Skeletal muscle cell (primary cell): ENCODE measurements around the gene RPL41.
"Not testable (repeated sequence)": the region's sequence is repeated elsewhere in the genome, so short reads cannot be mapped to it uniquely, and the experiment has no call there.

Experiments
- DNase-seq: peaks from one replicate; pipeline ENCODE4 v3.0.0-alpha.2; 2010; ENCODE audit warnings: low read depth
- H3K4me3 ChIP-seq: 2 replicates; pipeline ENCODE4 v1.5.1; 2011; ENCODE audit warnings: low read depth, mild to moderate bottlenecking, control low read depth, low read length, moderate library complexity

Gene RPL41

DNA sequence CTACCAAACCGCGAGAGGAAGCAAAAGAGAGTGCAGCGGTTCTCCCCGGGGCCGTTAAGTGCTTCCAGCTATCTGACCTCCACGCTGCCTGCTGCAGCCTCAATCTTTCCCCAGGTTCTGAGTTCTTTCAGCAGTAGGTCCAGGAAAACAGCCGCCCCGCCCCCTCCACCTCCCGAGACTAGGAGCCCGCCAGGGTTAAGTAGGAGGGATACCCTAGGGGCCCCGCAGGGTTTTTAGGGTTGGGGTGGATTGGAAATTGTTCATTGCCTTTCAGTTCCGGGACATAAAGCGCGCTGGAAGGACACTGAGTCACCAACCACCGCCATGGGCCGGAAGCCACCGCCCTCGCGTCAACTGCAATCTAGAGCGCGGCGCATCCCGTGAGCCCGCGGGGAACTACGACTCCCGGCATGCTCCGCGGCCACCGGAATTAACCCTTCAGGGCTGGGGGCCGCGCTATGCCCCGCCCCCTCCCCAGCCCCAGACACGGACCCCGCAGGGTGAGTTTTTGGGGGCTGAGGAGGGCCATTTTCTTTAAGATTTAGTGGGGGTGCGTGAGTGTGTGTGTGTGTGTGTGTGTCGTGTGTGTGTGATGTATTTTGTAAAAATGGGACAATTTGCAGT is 35.8 kb downstream of the RPL41 start, which contains the start of gene MYL6B:
Gene MYL6B, plus strand, starts transcription at position 456 of the 624 bp plus-strand sequence. CDS start 1,332 bp downstream, outside the sequence.
- peak; percentile 66 for DNase-seq
- peak within 1 kb of the TSS; percentile 61 for H3K4me3 ChIP-seq

DNA sequence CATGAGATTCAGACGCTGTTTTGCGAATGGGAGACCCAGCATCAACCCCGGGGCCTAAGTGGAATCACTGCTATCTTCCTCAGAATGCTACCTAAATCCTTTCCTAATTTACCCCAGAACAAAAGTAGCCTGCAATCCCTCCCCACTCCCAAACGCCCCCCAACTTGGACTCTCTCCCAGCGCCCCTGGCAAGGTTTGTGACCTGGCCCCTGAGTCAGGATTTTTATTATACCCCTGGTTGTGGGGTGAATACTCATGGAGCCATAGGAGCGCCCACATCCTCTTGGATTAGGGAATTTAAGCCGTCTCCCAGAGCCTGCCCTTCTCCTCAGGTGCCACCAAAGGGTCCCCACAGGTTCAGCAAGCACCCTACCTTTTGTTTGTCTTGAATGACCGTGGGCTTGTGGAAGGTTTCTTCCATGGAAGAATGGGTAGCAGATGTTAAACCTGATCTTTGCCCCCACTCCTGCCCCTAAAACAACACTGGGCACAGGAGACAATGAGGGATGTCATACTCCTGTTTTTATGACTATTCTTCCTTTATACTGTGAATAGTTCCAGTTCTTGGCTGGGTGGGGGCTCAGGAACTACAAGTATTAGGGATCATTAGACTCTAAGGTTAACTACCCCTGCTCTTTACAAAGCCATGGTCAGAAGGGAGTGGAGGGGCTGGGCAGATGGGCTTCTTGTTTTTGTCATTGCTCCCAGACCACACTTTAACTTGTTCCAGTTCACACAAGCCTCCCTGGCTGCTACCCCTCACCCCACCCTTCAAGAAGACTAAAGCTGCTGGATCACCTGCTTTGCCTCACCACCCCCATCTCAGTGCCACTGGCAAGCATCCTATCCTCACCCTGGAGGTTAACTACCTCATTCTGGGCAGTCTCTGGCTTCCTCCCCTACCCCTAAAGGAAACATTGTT is 36.6 kb downstream of the RPL41 start:
- DNase-seq = no peak
- peak overlapping the region; percentile 61 for H3K4me3 ChIP-seq

DNA sequence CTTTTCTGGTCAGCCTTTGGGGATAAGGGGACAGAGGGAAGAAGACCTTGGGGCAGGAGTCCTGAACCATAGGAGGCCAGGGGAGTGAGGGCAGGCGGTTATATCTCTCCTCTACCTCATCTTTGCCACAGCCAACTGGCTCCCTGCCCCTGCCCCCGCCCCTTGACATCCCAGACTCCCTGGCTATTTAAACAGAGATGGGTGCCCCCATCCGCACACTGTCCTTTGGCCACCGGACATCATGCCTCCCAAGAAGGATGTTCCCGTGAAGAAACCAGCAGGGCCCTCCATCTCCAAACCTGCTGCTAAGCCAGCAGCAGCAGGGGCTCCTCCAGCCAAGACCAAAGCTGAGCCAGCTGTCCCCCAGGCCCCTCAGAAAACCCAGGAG is 37.2 kb downstream of the RPL41 start:
- peak overlapping the region; percentile 61 for H3K4me3 ChIP-seq

DNA sequence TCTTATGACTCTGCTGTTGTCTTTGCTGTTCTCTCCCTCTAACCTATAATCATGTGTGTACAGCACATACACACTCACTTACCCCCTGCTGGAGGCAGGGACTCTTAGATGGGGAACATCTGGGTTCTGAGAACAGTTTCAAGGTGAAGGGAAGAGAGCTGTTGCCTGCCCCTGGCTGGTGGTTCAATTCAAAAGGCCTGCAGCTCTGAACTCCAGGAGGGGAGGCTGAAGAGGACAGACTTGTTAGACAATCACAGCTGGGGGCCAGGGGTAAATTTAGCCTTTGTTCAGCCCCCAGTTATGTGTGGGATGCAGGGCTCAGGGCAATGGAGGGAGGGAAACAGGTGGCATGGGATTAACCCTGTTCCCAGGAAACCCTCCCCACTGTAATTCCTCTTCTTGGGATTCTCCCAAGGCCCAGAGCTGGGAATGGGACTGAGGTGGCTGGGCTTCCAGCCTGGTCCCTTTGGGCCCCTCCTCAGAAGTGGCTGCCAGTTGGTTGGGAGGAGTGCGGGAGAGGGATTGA is 37.9 kb downstream of the RPL41 start:
- DNase-seq = peak; percentile 16
- H3K4me3 ChIP-seq = no peak overlapping the region

More for the DNA sequence above, 37.2 kb downstream of the RPL41 start:
- no peak for DNase-seq

DNA sequence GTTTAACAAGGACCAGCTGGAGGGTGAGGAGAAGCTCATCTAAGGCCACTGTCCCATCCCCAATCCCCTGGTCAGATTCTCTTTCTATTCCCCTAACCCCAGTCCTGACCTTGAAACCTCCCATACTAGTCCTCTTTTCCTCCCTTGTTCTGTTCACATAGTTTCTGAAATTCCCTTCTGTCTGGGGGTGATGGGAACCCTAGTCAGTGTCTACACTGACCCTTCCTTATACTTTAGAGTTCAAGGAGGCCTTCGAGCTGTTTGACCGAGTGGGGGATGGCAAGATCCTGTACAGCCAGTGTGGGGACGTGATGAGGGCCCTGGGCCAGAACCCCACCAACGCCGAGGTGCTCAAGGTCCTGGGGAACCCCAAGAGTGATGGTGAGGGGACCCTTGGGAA is 38.4 kb downstream of the RPL41 start:
- no peak for DNase-seq
- H3K4me3 ChIP-seq = no peak overlapping the region

DNA sequence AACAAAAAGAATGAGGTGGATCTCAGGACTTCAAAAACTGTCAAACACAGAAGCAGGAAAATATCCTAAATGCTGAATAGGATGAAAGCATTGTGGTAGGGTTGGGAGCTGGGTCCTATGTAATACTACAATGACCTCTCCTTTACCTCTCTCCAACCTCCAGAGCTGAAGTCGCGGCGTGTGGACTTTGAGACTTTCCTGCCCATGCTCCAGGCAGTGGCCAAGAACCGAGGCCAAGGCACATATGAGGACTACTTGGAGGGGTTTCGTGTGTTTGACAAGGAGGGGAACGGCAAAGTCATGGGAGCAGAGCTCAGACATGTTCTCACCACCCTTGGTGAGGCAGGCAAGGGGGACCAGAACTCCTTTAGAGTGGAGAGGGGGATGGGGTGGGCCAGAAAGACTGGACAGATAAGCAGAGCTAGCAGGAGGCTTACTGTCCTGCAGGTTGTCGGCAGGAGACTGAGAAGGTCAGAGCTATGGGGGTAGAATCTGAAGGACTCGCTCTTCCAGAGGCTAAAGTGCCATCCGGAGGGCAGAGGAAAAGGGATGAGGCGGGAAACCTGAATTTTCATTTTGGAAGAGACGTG is 38.9 kb downstream of the RPL41 start:
- H3K4me3 ChIP-seq = no peak overlapping the region
- no peak for DNase-seq

DNA sequence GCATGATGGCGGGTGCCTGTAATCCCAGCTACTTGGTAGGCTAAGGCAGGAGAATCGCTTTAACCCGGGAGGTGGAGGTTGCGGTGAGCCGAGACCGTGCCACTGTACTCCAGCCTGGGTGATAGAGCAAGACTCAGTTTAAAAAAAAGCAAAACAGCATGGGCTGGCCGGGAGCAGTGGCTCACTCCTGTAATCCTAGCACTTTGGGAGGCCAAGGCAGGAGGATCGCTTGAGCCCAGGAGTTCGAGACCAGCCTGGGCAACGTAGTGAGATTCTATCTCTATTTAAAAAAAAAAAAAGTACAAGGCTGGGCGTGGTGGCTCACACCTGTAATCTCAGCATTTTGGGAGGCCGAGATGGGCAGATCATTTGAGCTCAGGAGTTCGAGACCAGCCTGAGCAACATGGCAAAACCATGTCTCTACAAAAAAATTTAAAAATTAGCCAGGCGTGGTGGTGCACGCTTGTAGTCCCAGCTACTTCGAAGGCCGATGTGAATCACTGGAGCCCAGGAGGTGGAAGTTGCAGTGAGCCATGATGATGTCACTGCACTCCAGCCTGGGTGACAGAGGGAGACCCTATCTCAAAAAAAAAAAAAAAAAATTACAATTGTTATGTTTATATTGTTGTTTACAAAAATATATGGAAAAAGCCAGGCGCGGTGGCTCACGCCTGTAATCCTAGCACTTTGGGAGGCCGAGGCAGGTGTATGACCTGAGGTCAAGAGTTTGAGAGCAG is 40.2 kb downstream of the RPL41 start:
- DNase-seq = not testable (repeated sequence)
- peak overlapping the region; percentile 59 for H3K4me3 ChIP-seq

DNA sequence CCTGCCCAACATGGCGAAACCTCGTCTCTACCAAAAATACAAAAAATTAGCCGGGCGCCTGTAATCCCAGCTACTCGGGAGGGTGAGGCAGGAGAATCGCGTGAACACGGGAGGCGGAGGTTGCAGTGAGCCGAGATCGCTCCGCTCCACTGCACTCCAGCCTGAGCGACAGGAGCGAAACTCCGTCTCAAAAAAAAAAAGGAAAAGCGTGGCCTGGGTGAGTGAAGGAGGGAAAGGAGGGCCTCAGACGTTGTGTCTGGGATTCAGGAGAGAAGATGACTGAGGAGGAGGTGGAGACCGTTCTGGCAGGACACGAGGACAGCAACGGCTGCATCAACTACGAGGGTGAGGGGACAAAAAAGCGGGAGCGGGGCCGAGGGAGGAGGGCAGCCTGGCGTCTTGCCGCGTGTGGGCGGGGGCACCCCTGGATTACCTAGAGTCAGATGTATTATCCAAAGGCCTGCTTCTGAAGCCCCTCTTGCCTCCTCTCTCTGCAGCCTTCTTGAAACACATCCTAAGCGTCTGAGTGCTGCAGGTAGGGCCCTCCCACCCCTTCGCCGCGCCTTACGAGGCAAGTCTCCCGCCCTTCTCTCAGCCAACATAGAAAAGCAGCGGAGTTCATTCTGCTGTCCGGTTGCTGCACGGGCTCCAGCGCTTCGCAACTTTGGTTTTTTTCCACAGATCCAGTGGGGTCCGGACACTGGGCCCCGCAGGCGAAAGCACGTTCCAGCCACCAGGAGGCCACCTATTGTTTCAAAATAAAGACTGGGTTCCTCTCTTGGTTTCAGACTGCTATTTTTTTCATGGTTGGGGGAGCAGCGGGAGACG is 41.0 kb downstream of the RPL41 start:
- DNase-seq = peak; percentile 54

DNA sequence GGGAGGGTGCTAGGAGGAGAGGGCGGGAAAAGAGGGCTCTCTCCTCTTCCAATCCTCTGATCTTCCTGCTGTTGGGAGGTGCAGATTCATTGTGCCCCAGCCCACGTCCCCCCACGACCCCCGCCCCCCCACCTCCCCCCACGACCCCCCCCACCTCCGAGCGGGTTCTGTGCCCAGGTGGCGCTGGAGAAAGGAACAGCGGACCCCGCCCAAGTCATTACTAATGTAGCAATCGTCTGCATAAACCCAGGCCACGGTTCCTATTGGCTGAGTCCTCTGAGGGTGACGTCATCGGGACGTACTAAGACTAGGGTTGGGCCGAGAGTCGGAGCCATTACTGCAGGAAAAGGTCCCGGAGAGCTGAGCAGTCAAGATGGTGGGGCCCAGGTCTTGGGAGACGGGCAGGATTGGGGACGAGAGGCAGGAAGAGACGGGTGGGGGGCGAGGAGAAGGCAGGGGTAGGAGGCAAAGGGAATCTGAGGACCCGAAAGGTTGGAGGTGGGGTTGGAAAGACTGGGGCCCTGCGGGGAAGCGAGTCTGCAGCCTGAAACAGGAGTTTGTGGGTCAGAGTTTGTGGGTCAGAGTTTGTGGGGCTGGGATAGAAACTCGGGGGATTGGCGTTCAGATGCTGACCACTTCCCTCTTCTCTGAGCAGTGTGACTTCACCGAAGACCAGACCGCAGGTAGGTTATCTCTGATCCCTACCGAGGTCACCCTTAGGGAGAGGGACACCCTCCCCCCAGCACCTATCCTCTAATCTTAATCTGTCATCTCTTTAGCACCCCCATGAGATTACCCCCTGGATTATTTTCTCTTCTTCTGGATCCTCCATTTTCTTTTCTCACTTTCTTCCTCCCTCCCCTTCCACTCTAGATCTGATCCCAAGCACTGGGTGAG is 41.8 kb downstream of the RPL41 start, which contains the start of gene MYL6:
Gene MYL6, plus strand, starts transcription at position 331 of the 897 bp plus-strand sequence. Its CDS starts 43 bp downstream, at position 374.
- peak within 1 kb of the TSS; percentile 59 for H3K4me3 ChIP-seq
- peak; percentile 92 for DNase-seq

More for the DNA sequence above, 41.0 kb downstream of the RPL41 start:
- peak overlapping the region; percentile 59 for H3K4me3 ChIP-seq

DNA sequence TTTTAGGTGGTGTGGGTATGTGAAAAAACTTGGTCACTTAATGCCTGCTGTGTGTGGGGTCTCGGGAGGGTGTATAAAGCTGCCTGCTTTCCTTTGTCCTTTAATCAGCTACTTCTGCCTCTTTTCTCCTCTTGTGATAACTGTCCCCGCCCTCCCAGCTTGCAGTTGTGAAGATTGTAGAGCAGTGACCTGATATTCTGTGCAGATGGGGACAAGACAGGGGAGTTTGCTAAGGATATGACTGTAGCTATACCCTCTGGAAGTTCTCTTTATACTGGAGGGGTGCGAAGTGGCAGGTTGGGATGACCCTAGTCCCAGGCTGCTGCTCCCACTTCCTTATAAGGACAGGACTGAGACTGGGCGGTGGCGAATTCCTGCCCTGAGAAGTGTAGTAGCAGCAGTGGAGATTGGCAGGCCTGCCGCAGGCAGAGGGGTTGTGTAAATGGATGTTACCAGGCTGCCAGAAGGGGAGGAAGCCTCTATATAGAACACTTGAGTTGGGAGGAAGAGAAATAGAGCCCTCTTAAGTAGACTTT is 42.6 kb downstream of the RPL41 start:
- DNase-seq = peak; percentile 36
- H3K4me3 ChIP-seq = peak overlapping the region; percentile 59

DNA sequence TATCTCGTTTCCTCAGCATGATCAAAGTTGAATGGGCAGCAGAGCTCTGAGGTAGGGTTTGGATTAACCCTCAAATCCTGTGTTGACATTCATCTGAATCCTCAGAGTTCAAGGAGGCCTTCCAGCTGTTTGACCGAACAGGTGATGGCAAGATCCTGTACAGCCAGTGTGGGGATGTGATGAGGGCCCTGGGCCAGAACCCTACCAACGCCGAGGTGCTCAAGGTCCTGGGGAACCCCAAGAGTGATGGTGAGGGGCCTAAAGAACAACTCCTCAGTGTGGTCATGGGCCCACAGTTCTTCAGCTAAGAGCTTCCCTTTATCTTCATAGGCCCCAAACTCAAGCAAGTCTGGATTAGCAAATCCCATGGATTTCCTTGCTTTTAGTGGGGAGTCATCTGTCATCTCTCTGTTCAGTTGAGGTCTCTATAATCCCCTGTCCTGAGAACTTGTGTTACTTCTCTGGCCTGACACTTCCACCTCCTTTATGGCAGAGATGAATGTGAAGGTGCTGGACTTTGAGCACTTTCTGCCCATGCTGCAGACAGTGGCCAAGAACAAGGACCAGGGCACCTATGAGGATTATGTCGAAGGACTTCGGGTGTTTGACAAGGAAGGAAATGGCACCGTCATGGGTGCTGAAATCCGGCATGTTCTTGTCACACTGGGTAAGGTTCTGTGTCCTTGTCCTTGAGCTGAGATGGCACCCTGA is 43.2 kb downstream of the RPL41 start:
- no peak for DNase-seq

DNA sequence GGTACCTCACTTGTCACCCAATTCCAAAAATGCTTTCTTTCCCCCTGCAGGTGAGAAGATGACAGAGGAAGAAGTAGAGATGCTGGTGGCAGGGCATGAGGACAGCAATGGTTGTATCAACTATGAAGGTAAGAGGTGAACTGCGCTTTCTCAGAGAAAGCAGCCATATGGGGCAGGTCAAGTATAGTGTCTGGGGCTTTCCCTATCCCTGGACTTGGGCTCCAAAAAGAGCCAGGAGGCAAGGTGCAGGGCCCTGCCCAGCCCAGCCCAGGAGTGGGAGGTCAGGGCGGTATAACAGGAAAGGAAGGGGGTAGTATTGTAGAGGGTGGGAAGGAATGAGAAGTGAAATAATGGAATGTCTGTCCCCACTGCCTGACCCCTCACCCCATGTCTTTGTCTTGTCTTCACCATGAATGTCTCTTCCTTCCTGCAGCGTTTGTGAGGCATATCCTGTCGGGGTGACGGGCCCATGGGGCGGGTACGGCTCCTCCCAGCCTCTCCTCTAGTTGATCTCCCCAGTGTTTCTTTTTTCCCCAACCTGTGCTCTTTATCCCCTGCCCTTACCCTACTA is 43.8 kb downstream of the RPL41 start:
- DNase-seq = no peak
- peak overlapping the region; percentile 59 for H3K4me3 ChIP-seq

More for the DNA sequence above, 43.2 kb downstream of the RPL41 start:
- peak overlapping the region; percentile 59 for H3K4me3 ChIP-seq

DNA sequence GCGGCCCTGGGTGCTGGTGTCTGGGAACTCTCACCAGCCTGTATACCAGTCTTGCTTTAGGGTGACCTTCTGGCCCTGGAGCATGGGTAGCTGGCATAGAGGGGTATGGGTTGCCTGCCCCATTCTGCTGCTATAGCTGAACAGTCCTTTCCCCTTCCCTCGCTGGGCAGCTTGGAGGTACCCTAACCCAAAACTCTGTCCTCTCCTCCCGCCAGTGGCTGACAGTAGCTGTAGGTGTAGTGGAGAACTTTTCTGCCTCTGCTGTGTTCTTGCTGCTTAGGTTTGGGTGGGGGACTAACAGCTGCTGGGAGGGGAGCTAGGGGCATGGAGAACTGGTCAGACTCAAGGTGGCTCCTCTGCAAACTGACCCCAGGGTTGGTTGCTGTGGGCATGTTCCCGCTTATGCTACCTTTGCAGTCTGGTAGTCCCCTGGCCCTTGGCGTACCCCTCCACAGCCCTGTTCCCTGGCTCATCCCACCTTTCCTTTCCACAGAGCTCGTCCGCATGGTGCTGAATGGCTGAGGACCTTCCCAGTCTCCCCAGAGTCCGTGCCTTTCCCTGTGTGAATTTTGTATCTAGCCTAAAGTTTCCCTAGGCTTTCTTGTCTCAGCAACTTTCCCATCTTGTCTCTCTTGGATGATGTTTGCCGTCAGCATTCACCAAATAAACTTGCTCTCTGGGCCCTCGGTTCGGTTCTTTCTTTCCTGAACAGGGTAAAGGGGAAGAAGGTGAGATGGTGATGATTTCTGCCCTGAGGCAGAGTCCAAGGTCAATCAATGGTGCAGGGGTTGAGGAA is 44.7 kb downstream of the RPL41 start:
- no peak for DNase-seq
- H3K4me3 ChIP-seq = peak overlapping the region; percentile 59

DNA sequence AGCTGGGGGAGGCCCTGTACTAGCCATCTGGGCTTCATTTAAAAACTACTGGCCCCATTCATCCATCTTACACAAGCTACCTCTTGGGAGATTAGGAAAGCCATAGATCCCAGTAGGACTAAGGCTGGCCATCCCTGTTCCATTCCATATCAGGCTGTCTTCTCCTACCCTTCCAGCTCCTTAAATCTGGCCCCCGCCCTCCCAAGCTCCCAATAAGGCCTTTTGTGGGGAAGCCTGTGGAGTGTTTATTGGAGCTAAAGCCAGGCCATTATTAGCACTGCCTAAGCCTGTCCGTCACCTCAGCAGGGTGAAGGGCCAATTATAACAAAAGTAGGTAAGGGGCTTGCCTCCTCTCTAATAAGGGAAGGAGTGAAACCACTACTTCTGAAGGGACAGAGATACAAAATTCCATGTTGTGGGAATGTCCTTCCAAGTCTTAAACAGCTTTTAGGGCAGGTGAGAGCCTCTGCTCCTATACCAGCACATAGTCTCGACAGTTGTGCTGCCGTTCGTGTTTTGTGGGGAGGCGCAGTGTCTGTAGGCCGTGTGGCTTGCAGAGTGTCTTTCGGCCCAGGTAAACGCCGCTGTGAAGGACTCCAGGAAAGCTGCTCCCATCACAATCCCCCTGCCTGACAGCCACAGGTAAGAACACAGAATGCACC is 45.4 kb downstream of the RPL41 start:
- H3K4me3 ChIP-seq = no peak overlapping the region

More for the DNA sequence above, 45.4 kb downstream of the RPL41 start:
- DNase-seq = no peak
